Effector memory CD4-positive, alpha-beta T cell (primary cell): Measurements from ENCODE around the gene ADAMTS20.

Experiments used
- DNase-seq, 3 donors: peaks; one replicate each; pipeline ENCODE4 v3.0.0-alpha.2; 2020
- H3K27ac ChIP-seq: 2 replicates; pipeline ENCODE4 v1.7.0; 2013; ENCODE audit warnings: mild to moderate bottlenecking, low read length, moderate library complexity; ENCODE audit not compliant: insufficient read depth, poor library complexity, severe bottlenecking
- H3K27me3 ChIP-seq: replicated peaks from 2 replicates; pipeline ENCODE4 v1.7.0; 2013; ENCODE audit warnings: mild to moderate bottlenecking, low read length; ENCODE audit not compliant: insufficient read depth, control insufficient read depth, poor library complexity, severe bottlenecking
- H3K36me3 ChIP-seq: 2 replicates; pipeline ENCODE4 v1.7.0; 2013; ENCODE audit warnings: mild to moderate bottlenecking, low read length, moderate library complexity; ENCODE audit not compliant: control insufficient read depth, insufficient read depth
- H3K4me1 ChIP-seq: 2 replicates; pipeline ENCODE4 v1.7.0; 2013; ENCODE audit warnings: low read length, mild to moderate bottlenecking; ENCODE audit not compliant: control insufficient read depth, insufficient read depth, poor library complexity, severe bottlenecking
- H3K4me3 ChIP-seq: 2 replicates; pipeline ENCODE4 v1.7.0; 2013; ENCODE audit warnings: low read length, low read depth, mild to moderate bottlenecking; ENCODE audit not compliant: insufficient read depth, poor library complexity, severe bottlenecking
- H3K9me3 ChIP-seq: 2 replicates; pipeline ENCODE4 v1.7.0; 2013; ENCODE audit warnings: mild to moderate bottlenecking, low read length, moderate library complexity; ENCODE audit not compliant: control insufficient read depth

ADAMTS20 gene

DNA sequence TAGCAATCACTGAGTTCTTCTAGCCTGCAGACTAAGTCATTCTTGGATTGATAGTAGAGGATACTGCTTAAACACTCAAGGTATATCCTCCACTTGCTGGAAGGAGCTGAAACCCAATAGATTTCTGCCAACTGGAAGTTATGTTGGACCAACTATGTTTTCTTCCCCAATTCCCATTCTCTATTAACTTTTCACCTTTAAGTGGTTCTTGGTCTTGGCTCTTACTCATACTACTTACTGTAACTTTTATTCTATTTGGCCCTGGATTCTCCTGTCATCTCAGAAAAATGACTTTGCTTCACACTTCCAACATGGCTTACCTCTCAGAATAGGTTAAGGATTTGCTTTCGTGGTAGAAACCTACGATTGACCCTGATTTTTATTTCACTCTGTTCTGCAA lies 244.9 kb downstream of the ADAMTS20 start:
- Histone ChIP-seq H3K36me3 (no peaks in the 10 kb centered on the region), H3K4me1 (no peaks in the 10 kb centered on the region), H3K9me3 (no peaks in the 10 kb centered on the region), H3K4me3 (no peak overlapping the region), H3K27me3 (no peaks in the 10 kb centered on the region), H3K27ac (no peak overlapping the region)
- DNase-seq = no peak

DNA sequence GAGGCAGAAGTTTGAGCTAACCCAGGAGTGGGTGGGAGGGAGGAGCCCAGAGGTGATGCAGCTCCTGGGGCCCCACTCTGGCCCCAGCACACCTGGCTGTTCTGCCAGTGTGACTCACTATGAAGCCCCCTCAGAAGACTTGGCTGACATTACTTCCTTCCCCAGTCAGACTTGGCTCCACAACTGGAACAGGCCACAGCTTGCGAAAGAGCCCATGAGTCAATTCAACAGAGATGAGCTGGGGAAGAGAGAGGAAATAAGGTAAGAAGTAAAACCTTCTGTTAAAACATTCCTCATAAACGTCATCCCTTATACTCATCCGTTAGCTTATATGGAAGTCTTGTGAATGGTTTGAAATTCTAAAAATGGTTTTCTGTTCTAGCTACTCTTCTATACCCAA lies 245.9 kb downstream of the ADAMTS20 start:
- DNase-seq = no peak
- H3K27me3 ChIP-seq = no peaks in the 10 kb centered on the region
- no peaks in the 10 kb centered on the region for H3K4me1 ChIP-seq
- no peaks in the 10 kb centered on the region for H3K36me3 ChIP-seq
- no peak overlapping the region for H3K4me3 ChIP-seq
- no peaks in the 10 kb centered on the region for H3K9me3 ChIP-seq
- no peak overlapping the region for H3K27ac ChIP-seq

DNA sequence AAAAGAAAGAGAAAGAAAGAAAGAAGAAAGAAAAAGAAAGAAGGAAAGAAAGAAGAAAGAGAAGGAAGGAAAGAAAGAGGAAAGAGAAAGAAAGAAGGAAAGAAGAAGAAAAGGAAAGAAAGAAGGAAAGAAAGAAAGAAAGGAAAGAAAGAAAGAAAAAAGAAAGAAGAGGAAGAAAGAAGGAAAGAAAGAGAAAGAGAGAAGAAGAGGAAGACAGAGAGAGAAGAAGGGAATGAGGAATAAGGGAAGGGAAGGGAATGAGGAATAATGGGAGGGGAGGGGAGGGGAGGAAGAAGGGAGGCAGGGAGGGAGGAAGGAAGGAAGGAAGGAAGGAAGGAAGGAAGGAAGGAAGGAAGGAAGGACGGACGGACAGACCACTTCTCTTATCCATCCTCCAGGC lies 246.9 kb downstream of the ADAMTS20 start:
- Histone ChIP-seq H3K9me3 (no peaks in the 10 kb centered on the region), H3K4me3 (no peak overlapping the region), H3K27ac (no peak overlapping the region), H3K4me1 (no peaks in the 10 kb centered on the region), H3K36me3 (no peaks in the 10 kb centered on the region), H3K27me3 (no peaks in the 10 kb centered on the region)
- DNase-seq = no peak
